ENCODE results near the gene IGSF8.

DNA sequence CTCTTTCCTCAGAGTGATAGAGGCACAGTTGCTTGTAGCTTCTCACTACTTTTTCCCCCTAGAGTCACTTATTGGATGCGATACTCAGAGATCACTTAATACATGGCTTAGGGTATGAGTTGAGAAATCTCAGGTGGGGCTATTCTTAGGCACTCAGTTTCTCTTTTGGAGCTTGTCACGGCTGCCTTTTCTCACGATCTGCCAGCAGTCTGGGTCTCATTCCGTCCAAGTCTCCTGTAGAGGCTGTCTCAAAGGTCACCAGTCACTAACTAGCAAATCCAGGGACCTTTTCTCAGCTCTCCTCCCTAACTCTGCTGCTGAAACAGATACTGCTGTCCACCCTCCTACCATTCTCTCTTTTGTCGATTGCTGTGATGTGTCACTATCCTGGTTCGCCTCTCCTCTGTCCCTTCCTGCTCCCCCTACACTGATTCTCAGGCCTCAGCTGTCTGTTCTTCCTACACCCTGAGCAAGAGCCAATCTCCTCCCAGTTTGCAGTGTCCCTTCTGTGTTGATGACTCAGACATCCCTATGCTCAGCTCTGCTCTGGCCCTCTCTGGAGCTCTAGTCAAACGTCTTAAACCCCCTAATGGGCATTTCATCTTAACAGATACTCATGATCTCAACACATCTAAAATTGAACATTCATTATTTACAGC, 29.6 kb upstream of the IGSF8 start:
- TF ChIP-seq POLR2AphosphoS5 (IDR thresholded peaks at IDR 0.05): no peak
- TF ChIP-seq, protein P1, sequence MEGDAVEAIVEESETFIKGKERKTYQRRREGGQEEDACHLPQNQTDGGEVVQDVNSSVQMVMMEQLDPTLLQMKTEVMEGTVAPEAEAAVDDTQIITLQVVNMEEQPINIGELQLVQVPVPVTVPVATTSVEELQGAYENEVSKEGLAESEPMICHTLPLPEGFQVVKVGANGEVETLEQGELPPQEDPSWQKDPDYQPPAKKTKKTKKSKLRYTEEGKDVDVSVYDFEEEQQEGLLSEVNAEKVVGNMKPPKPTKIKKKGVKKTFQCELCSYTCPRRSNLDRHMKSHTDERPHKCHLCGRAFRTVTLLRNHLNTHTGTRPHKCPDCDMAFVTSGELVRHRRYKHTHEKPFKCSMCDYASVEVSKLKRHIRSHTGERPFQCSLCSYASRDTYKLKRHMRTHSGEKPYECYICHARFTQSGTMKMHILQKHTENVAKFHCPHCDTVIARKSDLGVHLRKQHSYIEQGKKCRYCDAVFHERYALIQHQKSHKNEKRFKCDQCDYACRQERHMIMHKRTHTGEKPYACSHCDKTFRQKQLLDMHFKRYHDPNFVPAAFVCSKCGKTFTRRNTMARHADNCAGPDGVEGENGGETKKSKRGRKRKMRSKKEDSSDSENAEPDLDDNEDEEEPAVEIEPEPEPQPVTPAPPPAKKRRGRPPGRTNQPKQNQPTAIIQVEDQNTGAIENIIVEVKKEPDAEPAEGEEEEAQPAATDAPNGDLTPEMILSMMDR (IDR thresholded peaks at IDR 0.05): no peak
